Fibroblast of the aortic adventitia (primary cell): ENCODE results near the gene TMEM62. TPM values are rescaled to one million over a fixed set of nuclear protein-coding genes. Genes with fewer than 3 reads are reported as not detected.
A peak's percentile ranks its signal among the peaks of the same experiment; 100 is the strongest.

ENCODE experiments used
- DNase-seq: peaks from one replicate; pipeline ENCODE4 v3.0.0-alpha.2; 2010; ENCODE audit warnings: low read depth
- H3K4me3 ChIP-seq: 2 replicates; pipeline ENCODE4 v1.5.1; 2011; ENCODE audit warnings: low read depth, mild to moderate bottlenecking, control low read depth, low read length, moderate library complexity
- CTCF ChIP-seq: IDR thresholded peaks from 2 replicates; pipeline ENCODE4 v1.5.1; 2011; ENCODE audit warnings: mild to moderate bottlenecking, low read length, control low read depth, inconsistent platforms; ENCODE audit not compliant: insufficient read depth
- total RNA-seq: library from RNA; depleted of rRNA; stranded (reverse); fragments of >200 nt; gene quantifications from 2 replicates; pipeline ENCODE4 v1.2.3, GENCODE V29; 2012; ENCODE audit warnings: low replicate concordance

Gene TMEM62
- total RNA-seq, 1 donor: 18.5 TPM

- no peak for DNase-seq
- H3K4me3 ChIP-seq: no peak overlapping the region
- no peak for TF ChIP-seq CTCF
These were observed 29.5 kb upstream of the TMEM62 start for GRCh38 chr15:43103907-43104306.

- no peak for TF ChIP-seq CTCF
- H3K4me3 ChIP-seq: peak overlapping the region; percentile 94
- DNase-seq: no peak
These were observed 29.0 kb upstream of the TMEM62 start for GRCh38 chr15:43104426-43104825.

- peak overlapping the region; percentile 94 for H3K4me3 ChIP-seq
- DNase-seq: no peak
- TF ChIP-seq CTCF: no peak
These were observed 28.2 kb upstream of the TMEM62 start for GRCh38 chr15:43105077-43105736.

- peak; percentile 93 for DNase-seq
- peak within 1 kb of the TSS; percentile 94 for H3K4me3 ChIP-seq
- no peak for TF ChIP-seq CTCF
These were observed 27.5 kb upstream of the TMEM62 start, which contains the start of gene UBR1 for GRCh38 chr15:43105778-43106485. UBR1 (minus strand) TSS chr15:43106038; CDS start chr15:43106022, 16 bp downstream.

- TF ChIP-seq CTCF: no peak
- H3K4me3 ChIP-seq: peak overlapping the region; percentile 94
- no peak for DNase-seq
These were observed 26.9 kb upstream of the TMEM62 start for GRCh38 chr15:43106486-43106829.

- no peak for TF ChIP-seq CTCF
- no peak for DNase-seq
- no peak overlapping the region for H3K4me3 ChIP-seq
These were observed 25.6 kb upstream of the TMEM62 start for GRCh38 chr15:43107751-43108150.
